Stimulated activated CD8-positive, alpha-beta memory T cell treated with anti-CD3 and anti-CD28 coated beads, Interleukin-2, amount 100 ng/mL, for 1 hour (primary cell): ENCODE measurements around the gene CCNT1.
A peak's percentile ranks its signal among the peaks of the same experiment; 100 is the strongest.
"Not testable (repeated sequence)": the region's sequence is repeated elsewhere in the genome, so short reads cannot be mapped to it uniquely, and the experiment has no call there.

ENCODE experiments used
- DNase-seq, 2 donors: peaks; one replicate each; pipeline ENCODE4 v3.0.0-alpha.2; 2020; ENCODE audit warnings: low read depth in 2 of 2

Gene CCNT1

GRCh38 chr12:48691826-48692487 is 24.6 kb downstream of the CCNT1 start:
- no peak for DNase-seq

GRCh38 chr12:48690990-48691389 is 25.5 kb downstream of the CCNT1 start:
- DNase-seq: no peak

- DNase-seq: no peak
Measured at GRCh38 chr12:48690436-48690835, 26.1 kb downstream of the CCNT1 start.

- DNase-seq: no peak
Measured at GRCh38 chr12:48688836-48689235, 27.7 kb downstream of the CCNT1 start.

GRCh38 chr12:48687592-48687991 is 28.9 kb downstream of the CCNT1 start:
- no peak for DNase-seq

- DNase-seq: no peak
Measured at GRCh38 chr12:48686615-48687334, 29.7 kb downstream of the CCNT1 start.

- DNase-seq: no peak
Measured at GRCh38 chr12:48686037-48686595, 30.4 kb downstream of the CCNT1 start.

- DNase-seq: no peak
Measured at GRCh38 chr12:48683534-48683933, 33.0 kb downstream of the CCNT1 start.

- DNase-seq: no peak
Measured at GRCh38 chr12:48682927-48683326, 33.6 kb downstream of the CCNT1 start.

- not testable (repeated sequence) for DNase-seq
Measured at GRCh38 chr12:48682533-48682905, 34.0 kb downstream of the CCNT1 start.

- peak; percentile 91 to 94 for DNase-seq
Measured at GRCh38 chr12:48681710-48682532, 34.6 kb downstream of the CCNT1 start, which contains the start of gene KANSL2. Gene KANSL2 (minus strand): TSS chr12:48682238. CDS start chr12:48681632, 606 bp downstream.

- no peak for DNase-seq
Measured at GRCh38 chr12:48681399-48681709, 35.2 kb downstream of the CCNT1 start.

GRCh38 chr12:48680861-48681260 is 35.6 kb downstream of the CCNT1 start:
- DNase-seq: no peak

GRCh38 chr12:48678551-48679185 is 37.8 kb downstream of the CCNT1 start:
- DNase-seq: no peak

GRCh38 chr12:48671231-48671856 is 45.2 kb downstream of the CCNT1 start:
- DNase-seq: no peak

- DNase-seq: no peak
Measured at GRCh38 chr12:48668996-48669395, 47.5 kb downstream of the CCNT1 start.

GRCh38 chr12:48659863-48660262 is 56.6 kb downstream of the CCNT1 start:
- no peak for DNase-seq

- DNase-seq: no peak
Measured at GRCh38 chr12:48651681-48652080, 64.8 kb downstream of the CCNT1 start.

- DNase-seq: not testable (repeated sequence)
Measured at GRCh38 chr12:48645354-48645753, 71.2 kb downstream of the CCNT1 start.

- no peak for DNase-seq
Measured at GRCh38 chr12:48643011-48643410, 73.5 kb downstream of the CCNT1 start.
